LNCAP (cell line): ENCODE results near the gene USP9X.

ENCODE experiments used
- CTCF ChIP-seq: fragments of 450-650 bp; IDR thresholded peaks from 2 replicates; pipeline ENCODE4 v1.5.1; 2017; ENCODE audit warnings: mild to moderate bottlenecking

The USP9X gene

GRCh38 chrX:41116948-41117347, 31.7 kb downstream of the USP9X start:
- TF ChIP-seq CTCF = no peak

- no peak for TF ChIP-seq CTCF
Observed at GRCh38 chrX:41118156-41118555, 32.9 kb downstream of the USP9X start.

GRCh38 chrX:41119803-41120202, 34.6 kb downstream of the USP9X start:
- TF ChIP-seq CTCF = no peak

DNA sequence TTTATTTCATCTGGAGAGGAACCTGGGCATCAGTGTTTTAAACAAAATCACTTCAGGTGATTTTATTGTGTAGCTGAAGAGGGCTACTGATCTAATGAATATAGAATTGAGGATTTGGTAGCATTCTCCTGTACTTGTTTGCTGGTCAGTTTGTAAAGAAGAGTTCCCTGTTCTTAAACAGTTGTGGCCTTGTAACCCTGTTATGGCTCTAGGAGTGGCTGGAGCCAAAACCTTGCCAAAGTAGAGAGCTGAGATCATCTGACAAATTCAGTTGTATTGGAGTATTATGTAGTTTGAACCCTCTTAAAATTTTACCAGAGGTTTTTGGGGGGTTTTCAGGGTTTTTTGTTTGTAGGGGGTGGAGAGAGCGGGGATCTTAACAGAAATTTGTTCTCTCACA, 36.5 kb downstream of the USP9X start:
- TF ChIP-seq CTCF = no peak

GRCh38 chrX:41122664-41123257, 37.5 kb downstream of the USP9X start:
- TF ChIP-seq CTCF = no peak

DNA sequence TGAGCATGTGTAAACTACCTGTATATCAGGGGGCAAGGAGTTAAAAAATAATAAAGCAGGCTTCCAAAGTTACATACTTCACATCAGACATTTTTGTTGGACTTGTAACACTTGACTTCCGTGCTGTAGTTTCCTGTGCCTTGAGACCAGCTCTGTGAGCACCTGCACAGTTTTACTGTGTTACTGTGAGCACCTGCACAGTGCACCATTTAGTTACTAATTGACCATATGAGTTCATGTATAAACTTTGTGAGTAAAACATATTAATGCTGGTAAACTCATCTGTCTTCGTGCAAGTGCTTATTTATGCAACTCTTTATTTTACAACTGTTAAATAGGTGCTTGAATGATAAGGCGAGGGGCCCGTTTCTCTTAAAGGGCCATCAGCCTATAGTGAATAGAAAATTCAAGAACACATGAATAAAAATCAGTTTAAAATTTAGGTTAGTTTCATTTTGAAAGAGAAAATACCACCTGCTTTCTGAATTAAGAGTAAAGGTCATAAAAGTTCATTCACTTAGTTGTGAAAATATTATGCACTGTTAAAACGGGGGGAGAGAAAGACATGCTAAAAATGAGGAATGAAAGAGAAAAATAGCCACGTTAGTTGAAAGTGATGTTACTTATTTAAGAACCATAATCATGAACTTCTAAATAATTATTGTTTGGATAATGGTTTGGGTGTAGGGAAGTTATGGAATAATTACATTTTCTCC, 42.4 kb downstream of the USP9X start:
- TF ChIP-seq CTCF = no peak

DNA sequence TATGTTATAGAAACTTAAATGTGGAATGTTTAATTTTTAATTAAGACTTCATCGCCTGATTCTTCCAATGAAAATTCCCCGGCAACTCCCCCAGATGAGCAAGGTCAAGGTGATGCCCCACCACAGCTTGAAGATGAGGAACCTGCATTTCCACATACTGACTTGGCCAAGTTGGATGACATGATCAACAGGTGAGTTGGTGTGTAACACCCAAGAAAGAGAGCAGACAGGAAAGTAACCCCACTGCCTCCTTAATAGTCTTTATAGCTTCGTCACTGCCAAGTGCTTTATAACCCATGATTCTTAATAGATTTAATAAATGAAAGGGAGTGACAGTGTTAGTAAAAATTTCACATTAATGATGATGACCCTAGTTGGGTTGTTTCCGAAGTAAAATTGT, 43.7 kb downstream of the USP9X start:
- TF ChIP-seq CTCF = no peak
